ENCODE measurements around the gene SBK2.

GRCh38 chr19:55554741-55555152 is 17.8 kb upstream of the SBK2 start:
- TF ChIP-seq, protein P1, sequence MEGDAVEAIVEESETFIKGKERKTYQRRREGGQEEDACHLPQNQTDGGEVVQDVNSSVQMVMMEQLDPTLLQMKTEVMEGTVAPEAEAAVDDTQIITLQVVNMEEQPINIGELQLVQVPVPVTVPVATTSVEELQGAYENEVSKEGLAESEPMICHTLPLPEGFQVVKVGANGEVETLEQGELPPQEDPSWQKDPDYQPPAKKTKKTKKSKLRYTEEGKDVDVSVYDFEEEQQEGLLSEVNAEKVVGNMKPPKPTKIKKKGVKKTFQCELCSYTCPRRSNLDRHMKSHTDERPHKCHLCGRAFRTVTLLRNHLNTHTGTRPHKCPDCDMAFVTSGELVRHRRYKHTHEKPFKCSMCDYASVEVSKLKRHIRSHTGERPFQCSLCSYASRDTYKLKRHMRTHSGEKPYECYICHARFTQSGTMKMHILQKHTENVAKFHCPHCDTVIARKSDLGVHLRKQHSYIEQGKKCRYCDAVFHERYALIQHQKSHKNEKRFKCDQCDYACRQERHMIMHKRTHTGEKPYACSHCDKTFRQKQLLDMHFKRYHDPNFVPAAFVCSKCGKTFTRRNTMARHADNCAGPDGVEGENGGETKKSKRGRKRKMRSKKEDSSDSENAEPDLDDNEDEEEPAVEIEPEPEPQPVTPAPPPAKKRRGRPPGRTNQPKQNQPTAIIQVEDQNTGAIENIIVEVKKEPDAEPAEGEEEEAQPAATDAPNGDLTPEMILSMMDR (IDR thresholded peaks at IDR 0.05; ENCODE audit: borderline replicate concordance, extremely low read depth, low read length, poor library complexity, severe bottlenecking), result no peak
- TF ChIP-seq EZH2 (IDR thresholded peaks at IDR 0.05; ENCODE audit: borderline replicate concordance, low read depth, low read length, severe bottlenecking), result no peak
